Right ventricle myocardium superior (tissue), 1 donor: Measurements from ENCODE around the gene FAM9C. TPM values are rescaled to one million over a fixed set of nuclear protein-coding genes. Genes with fewer than 3 reads are reported as not detected.
"Not testable (repeated sequence)": the region's sequence is repeated elsewhere in the genome, so short reads cannot be mapped to it uniquely, and the experiment has no call there.

Source experiments
- ATAC-seq: fragments of 200-7000 bp; cut with Tn5 transposase; one replicate; pipeline ENCODE4 v1.9.1; 2020; ENCODE audit warnings: mild to moderate bottlenecking; ENCODE audit not compliant: poor library complexity
- DNase-seq: peaks from one replicate; pipeline ENCODE4 v3.0.0-alpha.2; 2020
- intact Hi-C: fragments of 100-400 bp; cut with DNase I; formaldehyde crosslinking; loops from one replicate; pipeline ENCODE4 v1.11.2; 2022
- total RNA-seq: library from RNA; stranded (reverse); fragmentation: NEBNext Ultra II Directional; extraction: Animal tissue kit (Norgen Biotek cat#: 25700); gene quantifications from one replicate; pipeline ENCODE4 v1.2.1, GENCODE V29; 2021
- donor health status: DM: no; HTN: yes; CAD: no; lungs with severe emphysema.

Gene FAM9C
- total RNA-seq, 1 donor from 2014 or later, result 0.35 TPM

DNA sequence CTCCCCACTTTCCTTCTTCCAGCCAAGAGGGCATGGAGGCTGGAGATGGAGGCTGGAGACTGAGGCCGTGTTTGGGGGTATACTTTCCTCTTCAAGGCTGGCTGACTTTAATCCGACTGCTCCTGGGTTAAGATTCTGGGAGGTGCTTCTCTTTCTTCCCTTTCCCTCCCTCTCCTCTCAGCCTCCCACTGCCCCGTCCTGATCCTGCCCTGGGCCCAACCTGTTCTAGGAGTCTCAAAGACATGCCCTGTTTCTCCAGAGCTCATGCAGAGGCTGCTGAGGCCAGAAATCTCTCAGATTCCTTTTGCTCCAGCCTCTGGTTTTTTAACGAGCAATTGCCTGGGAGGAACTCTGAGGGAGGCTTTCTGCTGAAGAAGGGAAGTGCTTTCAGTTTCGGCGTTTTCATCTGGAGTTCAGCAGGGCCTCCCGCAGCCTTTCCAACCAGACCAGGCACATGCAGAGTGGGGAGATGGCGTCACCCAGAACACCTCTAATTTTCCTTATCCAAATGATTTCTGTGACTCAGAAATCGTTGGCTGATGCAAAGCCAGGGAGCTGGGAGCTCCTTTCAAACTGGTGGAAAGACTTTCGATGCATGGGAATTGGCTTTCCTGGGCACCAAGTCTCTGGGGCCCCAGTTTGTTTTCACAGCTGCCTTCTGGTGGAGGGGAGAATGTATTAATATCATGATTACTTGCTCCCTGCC lies 34.5 kb upstream of the FAM9C start:
- intact Hi-C loops, result no loop called here
- peak; percentile 45 for DNase-seq
- peak; percentile 79 for ATAC-seq

DNA sequence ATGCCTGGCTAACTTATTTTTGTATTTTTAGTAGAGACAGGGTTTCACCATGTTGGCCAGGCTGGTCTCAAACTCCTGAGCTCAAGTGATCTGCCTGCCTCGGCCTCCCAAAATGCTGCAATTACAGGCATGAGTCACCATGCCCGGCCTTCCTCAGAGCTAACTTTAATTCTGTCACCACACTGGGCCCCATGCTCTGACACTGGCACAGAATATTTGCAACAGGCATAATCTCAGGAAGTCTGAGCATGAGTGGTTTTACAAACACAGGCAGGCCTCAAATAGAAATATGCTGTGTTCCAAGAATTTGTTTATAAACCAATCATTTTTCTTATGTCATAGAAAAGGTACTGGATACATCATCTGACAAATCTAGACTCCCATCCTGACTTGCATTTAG lies 32.7 kb upstream of the FAM9C start:
- intact Hi-C loops, result no loop called here
- ATAC-seq, result no peak
- DNase-seq, result no peak

DNA sequence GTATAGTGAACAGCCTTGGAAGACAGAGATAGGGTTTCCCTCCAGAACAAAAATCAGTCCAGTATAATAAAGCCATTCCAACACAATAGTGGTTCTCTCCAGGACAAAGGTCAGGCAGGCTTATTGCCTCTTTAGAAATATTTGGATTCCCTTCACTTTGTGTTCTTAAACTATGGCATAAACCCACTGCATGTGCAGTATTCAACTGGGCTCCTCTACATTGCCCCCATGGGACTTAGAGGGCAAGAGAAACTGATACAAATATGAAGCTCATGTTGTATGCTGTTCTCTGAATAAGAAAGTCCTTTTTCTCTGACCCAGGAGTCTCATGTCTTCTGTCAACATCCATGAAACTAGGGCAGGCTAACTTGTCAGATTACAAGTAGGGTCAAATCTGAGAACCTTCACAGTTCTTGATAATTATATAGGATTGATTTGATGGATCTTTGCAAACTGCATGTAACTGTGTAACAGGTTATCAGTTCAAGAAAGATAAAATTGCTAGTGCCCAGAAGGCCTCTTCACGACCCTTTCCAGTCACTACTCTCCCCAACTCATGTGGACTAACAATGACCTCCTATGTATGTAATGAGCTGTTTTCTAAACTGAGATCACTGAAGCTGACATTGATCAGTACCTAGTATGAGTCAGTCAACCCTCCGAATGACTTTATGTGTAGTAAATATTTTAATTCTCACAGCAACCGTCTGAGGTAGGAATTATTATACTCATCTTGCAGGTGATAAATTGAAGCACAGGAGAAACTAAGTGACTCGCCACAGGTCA lies 31.9 kb upstream of the FAM9C start:
- no peak for ATAC-seq
- intact Hi-C loops, result no loop called here
- no peak for DNase-seq

DNA sequence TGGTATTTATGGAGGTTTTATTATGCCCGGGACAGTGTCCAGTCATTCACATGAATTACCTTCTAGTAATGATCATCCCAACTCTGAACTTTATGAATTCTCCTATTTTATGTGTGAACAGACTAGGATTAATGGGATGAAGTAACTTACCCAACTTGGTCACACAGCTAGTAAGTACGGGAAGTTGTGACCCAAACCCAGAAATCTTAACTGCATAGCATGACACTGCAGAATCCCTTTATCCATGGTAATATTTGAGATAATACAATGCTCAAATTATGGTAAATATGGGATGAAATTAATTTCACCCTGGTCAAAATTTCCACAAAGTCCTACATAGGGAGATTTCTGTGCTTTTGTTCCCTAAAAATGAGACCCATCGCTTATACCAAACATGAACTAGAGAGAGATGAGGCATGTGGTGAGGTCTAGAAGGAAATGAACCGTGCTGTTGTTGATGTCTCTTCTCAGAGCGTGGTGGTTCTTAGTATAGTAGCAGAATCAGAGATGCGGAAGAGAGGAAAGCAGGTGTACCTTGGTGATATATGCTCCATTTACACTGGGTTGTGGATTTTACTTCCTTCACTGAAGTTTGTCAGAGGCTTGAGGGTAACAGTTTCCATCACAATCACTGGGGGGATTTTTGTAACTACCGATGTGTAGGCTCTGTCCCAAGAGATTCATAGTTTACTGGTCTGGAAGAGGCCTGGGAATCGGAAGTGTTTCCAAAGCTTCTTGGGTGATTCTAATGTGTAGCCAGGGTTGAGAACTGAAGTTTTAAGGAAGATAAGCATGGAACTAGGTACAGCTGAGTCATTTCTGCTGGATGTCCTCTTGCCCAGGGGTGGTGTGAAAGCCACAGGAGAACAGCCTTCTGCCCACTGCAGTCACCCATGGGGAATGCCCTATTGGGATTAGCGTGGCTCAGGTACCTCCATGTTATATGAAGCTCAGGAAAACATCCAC lies 30.2 kb upstream of the FAM9C start:
- no peak for ATAC-seq
- intact Hi-C loops, result no loop called here
- no peak for DNase-seq

DNA sequence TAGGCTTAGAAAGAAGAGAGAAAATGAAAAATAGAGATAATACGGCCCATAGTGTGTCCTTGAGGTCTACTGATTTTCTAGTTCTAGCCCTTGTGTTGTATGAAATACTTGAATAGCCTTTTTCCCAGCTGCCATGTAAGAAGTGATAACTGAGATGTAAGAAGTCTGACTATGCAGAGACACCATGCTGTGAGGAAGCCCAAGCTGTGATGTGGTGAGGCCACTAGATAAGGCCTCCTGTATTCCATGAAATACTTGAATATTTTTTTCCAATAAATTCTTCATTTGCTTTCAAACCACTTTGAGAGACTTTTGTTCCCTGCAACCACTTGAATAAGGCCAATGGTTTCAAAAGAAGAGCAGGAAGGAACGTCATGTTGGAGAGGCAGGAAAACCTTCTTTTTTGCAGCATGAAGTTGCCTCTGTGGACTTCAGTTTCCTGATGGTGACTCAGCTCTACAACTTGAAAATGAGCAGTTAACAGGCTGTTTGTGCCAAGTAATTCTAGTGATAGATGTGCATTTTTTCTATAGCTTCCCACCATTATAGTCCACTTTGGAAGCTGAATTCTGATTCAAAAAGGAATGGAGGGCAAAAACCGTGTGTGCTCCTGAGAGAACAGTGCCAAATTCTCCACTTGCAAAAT lies 25.5 kb upstream of the FAM9C start:
- intact Hi-C loops, result no loop called here
- ATAC-seq (no peak), DNase-seq (no peak)

DNA sequence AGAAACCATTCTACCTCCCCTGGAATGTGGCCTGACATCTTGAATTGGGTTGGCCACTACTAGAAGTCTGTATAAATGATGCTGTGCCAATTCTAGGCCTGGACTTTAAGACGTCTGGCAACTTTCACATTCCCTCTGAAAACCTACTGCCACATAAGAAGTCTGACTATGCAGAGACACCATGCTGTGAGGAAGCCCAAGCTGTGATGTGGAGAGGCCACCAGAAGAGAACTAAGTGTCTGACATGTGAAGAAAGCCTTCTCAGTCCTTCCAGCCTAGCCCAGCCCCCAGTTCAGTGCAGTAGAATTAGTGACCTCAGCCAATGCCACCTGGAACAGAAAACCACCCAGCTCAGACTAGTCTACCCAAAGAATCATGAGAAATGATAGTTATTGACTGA lies 24.2 kb upstream of the FAM9C start:
- ATAC-seq (no peak), DNase-seq (no peak)
- intact Hi-C loops, result no loop called here

DNA sequence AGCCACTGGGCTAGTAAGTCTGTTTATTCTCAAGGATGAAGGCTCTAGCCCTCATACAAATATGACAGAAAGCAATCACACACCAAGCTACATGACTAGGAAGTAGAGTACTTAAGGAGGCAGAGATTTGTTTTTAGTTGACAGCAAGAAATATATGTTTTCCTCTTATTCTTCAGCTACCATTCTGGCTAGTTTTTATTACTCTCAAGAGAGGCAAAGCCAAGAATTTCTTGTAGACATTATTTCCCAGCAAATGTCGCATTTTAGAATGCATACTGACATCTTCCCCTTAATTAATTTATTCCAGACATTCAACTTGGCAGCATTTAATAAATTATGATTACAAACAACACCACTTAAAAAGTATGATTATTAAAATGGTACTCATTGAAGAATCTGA lies 23.4 kb upstream of the FAM9C start:
- intact Hi-C loops, result no loop called here
- ATAC-seq (no peak), DNase-seq (no peak)

DNA sequence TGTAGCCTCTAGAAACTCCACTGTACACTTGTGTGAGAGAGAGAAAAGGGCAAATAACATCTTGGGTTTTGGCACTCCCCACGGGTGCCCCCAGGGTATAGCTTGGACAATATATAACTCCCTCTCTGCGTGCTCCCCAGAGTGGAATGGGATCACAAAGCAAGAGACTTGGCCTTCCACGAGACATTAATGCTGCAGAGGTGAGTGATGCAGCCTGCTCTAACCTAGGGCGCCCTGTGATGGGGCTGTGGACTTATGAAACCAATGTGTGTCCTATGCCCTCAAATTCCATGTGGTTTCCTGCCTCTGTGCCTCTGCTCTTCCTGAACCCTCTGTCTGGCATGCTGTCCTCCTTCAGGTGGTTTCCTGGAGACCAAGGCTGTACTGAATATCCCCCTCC lies 22.0 kb upstream of the FAM9C start:
- DNase-seq, result no peak
- no peak for ATAC-seq

DNA sequence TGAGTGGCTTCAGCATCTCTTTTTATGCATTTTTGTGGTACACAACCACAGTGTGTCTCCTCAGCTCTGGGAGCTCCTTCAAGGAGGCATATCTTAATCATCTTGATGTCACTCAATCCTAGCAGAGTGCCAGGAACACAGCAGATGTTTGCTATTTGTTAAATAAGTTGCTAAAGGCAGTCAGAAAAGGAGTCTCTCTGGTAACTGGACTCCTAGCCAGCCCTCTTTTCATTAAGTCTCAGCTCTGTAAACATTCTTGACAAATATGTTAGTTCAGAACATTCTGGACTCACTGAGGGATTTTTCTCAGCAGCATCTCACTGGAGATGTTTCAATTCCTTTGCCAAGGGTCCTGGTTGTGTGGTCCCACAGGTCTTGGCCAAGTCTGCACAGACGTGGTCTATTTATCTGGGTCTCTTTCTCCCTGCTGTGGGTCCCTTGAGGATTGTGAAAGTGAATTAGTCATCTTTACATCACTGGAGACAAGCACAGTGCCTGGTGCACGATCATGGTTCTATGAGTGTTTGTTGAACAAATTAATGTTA lies 20.3 kb upstream of the FAM9C start:
- peak; percentile 86 for ATAC-seq
- intact Hi-C loops, result no loop called here
- DNase-seq, result no peak

More for the DNA sequence above, 22.0 kb upstream of the FAM9C start:
- intact Hi-C loops, result no loop called here

DNA sequence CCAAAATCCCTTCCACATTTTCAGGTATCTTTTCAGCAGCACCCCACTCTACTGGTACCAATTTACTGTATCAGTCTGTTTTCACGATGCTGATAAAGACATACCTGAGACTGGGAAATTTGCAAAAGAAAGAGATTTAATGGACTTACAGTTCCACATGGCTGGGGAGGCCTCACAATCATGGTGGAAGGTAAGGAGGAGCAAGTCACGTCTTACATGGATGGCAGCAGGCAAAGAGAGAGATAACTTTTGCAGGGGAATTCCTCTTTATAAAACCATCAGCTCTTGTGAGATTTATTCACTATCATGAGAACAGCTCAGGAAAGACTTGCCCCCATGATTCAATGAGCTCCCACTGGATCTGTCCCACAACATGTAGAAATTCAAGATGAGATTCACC lies 18.7 kb upstream of the FAM9C start:
- DNase-seq, ATAC-seq, intact Hi-C loops: not testable (repeated sequence)

DNA sequence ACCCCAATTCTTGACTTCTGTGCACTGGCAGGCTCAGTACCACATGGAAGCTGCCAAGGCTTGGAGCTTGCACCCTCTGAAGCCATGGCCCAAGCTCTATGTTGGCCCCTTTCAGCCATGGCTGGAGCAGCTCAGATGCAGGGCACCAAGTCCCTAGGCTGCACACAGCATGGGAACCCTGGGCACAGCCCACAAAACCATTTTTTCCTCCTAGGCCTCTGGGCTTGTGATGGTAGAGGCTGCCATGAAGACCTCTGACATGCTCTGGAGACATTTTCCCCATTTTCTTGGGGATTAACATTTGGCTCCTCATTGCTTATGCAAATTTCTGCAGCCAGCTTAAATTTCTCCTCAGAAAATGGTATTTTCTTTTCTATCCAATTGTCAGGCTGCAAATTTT lies 17.9 kb upstream of the FAM9C start:
- intact Hi-C loops, DNase-seq, ATAC-seq: not testable (repeated sequence)

DNA sequence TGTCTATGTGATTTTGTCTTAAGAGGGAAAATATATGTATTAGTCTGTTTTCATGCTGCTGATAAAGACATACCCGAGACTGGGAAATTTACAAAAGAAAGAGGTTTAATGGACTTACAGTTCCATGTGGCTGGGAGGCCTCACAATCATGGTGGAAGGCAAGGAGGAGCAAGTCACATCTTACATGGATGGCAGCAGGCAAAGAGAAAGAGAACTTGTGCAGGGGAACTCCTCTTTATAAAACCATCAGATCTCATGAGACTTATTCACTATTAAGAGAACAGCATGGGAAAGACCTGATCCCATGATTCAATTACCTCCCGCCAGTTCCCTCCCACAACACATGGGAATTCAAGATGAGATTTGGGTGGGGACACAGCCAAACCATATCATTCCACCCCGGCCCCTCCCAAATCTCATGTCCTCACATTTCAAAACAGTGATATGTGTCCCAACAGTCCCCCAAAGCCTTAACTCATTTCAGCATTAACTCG lies 16.8 kb upstream of the FAM9C start:
- ATAC-seq, intact Hi-C loops, DNase-seq: not testable (repeated sequence)

DNA sequence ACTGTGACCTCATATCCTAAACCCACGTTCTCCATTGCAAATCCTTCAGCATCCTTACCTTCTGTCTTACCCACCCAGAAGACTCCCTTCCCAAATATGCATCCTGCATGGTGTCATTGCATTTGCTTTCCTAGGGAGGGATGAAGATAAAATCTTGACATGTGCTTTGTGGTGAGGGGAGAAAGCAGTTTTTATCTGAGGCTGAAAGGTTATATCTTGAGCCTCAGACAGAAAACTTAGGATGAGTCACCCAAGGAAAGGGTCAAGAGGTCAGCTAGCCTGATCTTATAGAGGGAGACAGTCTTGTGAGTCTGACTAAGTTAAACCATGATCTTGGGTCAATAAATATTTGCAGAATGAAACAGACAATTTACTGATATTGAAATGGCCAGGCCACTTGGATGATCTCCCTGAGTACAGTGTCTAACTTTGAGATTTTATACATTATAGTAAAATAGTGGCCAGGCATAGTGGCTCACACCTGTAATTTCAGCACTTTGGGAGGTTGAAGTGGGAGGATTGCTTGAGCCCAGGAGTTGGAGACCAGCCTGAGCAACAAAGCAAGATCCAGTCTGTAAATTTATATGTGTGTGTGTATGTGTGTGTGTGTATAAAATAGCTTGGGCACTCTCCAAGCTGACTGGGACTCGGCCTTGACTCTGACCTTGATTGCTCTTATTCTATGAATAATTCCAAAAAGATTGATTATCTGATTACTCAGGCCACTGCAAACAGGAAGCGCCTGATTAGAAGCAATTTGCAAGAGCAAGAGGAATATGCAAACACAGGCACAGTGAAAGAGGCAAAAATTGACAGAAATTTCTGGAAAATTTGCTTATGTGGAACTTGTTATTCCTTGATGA lies 15.4 kb upstream of the FAM9C start:
- ATAC-seq (no peak), DNase-seq (no peak)
- intact Hi-C loops, result no loop called here

DNA sequence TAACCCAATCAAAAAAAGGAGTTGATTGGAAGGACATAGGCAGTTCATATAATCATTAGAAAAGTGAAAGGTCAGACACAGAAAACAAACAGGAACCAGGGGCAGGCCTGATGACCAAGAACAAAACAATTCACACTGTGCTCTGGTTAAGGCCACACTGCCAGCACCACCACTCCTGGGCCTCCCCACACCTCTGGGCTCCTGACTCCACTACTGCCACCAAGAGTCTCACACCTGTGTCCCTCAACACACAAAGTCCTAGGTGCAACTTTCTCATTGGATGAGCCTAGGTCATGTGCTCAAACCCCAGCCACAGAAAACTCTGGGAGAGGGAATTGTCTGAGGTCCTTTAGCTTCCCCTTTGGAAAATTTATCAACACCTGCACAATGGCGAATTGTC lies 11.1 kb upstream of the FAM9C start:
- intact Hi-C loops, result no loop called here
- DNase-seq (no peak), ATAC-seq (no peak)

DNA sequence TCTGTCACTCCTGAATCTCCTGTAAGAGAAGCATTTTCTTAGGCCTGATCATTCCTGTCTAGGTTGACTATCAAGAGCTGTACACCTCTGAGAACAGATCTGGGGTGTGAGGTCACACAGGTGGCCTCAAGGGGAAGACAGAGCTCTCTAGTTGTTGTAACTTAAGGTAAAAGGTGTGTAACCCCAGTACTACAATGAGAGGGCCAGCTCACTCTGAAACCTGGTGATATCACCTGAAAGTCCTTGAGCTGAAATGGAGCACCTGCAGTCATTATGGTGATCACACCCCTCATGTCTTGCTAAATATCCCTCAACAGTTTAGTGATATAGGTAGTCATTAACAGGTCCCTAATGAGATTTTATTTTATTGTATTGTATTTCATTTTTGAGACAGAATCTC lies 8.8 kb upstream of the FAM9C start:
- intact Hi-C loops, result no loop called here
- no peak for DNase-seq
- ATAC-seq, result no peak

DNA sequence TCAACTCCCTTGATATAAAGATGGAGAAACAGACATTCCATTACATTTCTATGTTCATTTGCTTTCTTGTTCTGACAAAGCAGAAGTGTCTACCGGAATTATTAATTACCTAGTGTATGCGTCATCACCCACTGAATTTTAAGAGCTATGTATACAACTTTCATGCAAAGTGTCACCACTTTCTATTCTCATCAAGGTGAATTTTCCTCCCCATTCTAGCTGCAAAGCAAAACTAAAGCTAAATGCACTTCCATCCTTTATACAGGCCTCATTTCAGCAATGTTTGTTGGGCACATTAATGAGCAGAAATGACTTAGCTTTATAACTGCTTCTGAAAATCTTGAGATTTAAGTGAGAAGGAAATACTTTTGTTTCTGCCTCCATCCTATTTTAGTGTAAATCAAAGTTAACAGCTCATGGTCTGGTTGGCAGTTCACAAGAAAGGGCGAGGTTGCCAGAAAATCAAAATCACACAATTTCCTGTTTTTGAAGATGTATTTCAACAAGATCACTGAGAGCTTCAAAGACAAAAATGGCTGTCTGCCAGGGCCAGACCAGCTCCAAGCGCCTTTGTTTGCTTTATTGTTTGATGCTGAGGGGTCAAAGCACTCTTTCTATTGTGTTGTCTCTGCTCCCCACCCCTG lies 7.2 kb upstream of the FAM9C start:
- ATAC-seq (no peak), DNase-seq (no peak)
- intact Hi-C loops, result no loop called here

DNA sequence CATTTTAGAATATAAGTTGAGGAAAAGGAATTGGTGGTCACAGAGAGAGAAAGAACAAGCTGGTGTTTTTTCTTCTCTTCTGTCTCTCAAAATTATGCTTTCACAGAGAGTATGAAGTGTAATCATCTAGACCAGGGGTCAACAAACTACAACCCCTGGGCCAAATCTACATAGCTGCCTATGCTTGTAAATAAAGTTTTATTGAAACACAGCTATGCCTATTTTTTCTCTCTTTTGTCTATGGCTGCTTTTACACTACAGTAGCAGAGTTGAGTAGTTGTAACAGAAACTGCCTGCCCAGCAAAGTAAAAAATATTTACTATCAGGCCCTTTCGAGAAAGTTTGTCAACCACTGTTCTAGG lies 6.7 kb upstream of the FAM9C start:
- DNase-seq (no peak), ATAC-seq (no peak)
- intact Hi-C loops, result no loop called here
